Stimulated activated CD4-positive, alpha-beta T cell treated with anti-CD3 and anti-CD28 coated beads, Interleukin-15, amount 100 ng/mL, for 48 hours (primary cell): Measurements from ENCODE around the gene SAYSD1.

ENCODE experiments used
- DNase-seq, 2 donors: peaks; one replicate each; pipeline ENCODE4 v3.0.0-alpha.2; 2020; ENCODE audit warnings: low read depth in 2 of 2

Gene SAYSD1

DNA sequence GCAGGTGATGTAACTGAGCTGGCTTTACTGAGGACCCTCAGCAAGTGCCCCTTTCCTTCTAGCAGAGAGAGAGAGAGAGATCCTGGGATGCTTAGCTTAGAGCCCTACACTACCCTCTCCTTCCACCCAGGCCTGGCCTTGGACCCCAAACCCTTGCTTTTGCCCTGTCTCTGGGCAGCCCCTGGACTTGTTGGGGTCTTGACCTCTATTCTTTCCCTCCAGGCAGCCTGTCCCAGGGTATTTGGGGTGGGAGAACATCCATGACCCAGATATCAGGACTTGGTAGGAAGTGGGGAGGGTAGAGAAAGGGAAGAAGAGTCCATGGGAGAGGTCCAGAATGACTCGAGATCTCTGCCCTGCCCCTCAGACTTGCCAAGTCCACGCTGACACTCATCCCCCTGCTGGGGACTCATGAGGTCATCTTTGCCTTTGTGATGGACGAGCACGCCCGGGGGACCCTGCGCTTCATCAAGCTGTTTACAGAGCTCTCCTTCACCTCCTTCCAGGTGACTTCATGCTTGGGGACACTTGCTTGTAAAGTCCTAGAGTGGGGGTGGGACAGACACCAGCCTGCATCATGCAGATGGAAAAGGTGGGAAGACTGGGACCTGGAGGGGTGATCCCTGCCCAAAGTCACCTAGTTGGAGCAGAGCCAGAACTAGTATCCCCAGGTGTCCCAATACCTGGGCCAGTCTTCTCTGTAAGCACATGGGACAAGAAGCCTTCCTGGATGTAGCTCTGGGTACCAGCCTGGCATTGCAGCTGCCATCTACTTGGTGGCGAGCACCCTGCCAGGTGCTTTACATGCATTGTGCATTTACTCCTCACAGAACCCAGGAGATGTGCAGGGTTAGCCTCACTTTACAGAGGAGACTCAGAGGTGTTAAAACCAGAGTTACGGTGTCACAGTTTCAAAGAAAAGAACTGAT is 35.5 kb downstream of the SAYSD1 start:
- no peak for DNase-seq

DNA sequence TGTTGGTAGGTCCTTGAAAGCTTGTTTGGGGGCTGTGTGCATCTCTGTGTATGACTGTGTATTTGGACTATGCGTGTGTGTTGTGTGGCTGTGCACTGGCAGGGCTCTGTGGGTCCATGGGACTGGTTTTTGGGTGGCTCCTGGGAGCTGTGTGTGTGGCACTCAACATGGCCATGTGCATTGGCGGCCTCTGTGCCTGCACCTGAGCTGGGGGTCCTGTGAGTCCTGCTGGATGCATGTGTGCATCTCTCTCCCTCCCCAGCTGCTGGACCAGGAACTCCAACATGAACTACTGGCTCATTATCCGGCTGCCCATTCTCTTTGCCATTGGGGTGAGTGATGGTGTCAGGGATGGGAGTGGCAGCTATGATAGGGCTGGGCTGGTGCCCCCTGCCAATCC is 36.3 kb downstream of the SAYSD1 start:
- no peak for DNase-seq

DNA sequence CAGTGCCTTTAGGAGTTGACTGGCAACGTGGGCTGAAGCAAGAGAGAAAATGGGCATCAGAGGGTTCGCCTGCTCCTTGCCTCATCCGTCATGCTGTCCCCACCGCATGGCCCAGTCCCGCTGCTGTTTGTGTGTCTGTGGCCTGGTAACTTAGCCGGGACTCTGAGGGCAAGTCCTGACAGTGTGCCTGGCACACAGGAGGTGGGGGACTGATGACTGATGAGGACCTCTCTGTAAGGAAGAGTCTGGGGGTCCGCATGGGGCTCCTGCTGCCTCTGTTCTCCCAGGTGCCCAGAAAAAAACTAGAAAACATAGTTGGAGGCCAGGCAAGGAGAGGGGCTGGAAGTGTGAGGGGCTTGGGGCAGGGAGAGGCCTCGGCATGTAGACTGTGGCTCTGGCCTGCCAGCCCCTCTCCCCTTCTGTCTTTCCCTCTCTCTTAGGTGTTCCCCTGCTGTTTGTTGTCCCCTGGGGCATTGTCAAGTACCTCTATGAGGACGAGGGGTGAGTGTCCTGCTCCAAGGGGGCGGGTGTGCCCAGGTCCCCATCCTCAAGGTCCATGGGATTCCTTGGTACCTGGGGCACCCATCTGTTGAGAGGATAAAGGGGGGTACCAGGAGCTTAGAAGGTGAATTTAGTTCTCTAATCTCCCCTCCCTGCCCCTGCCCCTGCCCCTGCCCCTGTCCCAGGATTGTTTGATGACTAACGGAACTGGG is 36.9 kb downstream of the SAYSD1 start:
- no peak for DNase-seq

GRCh38 chr6:39076623-39077535 is 38.1 kb downstream of the SAYSD1 start:
- DNase-seq: no peak

DNA sequence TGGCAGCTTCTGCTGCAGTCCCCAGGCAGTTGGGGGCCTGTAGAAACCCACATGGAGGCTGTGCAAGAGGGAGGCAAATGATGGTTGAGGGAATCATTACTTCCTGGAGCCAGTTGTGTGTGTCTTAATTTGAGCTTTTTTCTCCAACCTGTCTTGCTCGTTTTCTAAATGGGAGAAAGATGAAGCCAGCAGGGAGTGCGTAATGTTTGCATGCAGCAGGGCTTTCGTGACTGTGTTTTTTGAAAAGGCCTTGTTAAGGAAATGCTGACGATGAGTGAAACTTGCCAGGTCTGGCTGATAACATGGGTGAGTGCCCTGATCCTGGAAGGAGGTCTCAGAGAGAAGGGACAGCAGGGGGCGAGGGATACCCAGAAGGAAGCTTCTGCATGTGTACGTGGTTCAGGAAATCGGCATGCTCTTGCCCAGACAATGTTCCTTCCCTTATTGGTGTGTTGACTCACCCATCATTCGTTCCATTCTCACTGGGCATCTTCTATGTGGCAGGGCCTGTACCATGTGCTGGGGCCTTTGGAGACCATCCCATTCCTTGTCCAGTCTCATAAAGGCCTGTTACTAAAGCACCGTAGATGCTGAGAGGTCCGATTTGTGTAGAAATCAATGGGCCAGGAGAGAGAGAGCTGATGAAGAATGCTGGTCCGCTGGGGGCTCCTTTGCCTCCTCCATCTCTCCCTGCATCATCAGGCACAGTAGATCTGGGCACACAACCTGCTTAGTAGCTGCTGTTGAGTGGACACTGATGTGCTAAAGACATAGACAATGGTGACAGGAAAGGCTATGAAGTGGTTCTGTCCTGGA is 39.0 kb downstream of the SAYSD1 start:
- no peak for DNase-seq

- DNase-seq: no peak
These were observed 39.8 kb downstream of the SAYSD1 start for GRCh38 chr6:39075010-39075686.

GRCh38 chr6:39074486-39074885 is 40.5 kb downstream of the SAYSD1 start:
- no peak for DNase-seq

DNA sequence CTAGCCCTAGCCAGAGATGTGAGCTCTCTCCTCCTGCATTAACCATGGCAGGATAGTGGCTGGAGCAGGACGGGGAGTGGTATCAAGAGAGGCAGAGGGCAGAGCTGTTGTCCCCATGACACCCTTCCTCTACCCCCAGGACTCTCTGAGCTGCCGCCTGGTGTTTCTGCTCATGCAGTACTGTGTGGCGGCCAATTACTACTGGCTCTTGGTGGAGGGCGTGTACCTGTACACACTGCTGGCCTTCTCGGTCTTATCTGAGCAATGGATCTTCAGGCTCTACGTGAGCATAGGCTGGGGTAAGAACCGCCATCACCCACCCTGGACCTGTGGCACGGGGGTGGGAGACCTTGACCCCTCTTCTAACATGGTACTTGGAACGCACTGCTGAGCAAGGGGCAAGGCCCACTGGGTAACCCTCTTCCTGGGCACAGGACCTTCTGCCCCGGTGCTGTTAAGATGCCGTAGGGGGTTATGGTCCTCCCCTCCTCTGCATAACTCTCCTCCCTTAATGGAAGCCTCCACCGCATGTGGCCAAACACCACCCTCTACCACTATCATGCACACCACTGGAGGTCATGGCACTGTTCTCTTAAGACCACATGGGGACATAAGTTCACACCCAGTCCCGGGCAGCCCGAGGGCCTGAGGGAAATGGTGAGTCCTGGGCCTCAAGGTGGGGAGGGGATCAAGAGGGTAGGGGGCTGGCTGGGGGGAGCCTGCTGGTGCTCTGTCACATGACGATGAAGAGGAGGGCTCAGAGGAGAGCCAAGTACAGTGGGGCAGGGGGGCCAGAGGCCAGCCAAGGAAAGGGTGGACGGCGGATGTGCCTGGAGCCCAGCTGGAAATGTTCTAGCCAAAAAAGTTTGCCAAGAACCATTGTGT is 41.3 kb downstream of the SAYSD1 start:
- DNase-seq: no peak

- no peak for DNase-seq
These were observed 42.2 kb downstream of the SAYSD1 start for GRCh38 chr6:39072830-39073229.

DNA sequence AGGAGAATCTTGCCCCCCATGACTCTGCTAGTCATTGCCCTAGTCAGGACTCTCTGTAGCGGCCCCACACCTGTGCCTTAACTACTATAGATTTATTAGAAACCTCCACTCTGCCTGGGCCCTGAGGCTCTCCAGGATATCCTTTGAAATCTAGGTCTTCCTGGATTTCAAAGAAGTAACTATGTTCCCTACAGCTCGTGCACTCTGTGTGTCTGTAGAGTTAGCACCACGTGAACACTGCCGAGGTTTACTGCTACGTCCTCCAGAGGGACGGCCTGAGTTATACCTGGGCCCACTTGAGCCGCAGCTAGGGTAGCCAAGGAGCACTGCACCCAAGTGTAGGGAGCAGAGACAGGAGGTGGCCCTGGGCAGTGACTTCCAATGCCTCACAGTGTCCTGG is 46.6 kb downstream of the SAYSD1 start:
- DNase-seq: no peak

DNA sequence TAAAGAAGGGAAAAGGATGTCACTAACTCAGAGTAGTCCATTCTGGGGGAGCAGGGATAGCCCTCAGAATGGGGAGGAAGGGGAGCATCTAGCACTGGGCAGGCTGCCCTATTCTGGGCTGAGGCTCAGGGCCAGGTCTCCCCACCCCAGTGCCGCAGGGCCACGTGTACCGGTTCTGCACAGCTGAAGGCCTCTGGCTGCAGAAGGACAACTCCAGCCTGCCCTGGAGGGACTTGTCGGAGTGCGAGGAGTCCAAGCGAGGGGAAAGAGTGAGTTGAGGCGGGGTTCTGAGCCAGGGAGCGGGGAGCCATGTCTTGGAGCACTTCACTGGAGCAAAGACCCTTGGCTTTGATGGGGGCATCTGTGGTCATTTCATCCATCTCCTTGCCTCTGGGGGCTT is 49.4 kb downstream of the SAYSD1 start:
- DNase-seq: no peak

GRCh38 chr6:39063526-39063925 is 51.5 kb downstream of the SAYSD1 start:
- DNase-seq: no peak

- DNase-seq: no peak
These were observed 52.8 kb downstream of the SAYSD1 start for GRCh38 chr6:39062014-39062740.

GRCh38 chr6:39061588-39061987 is 53.4 kb downstream of the SAYSD1 start:
- DNase-seq: no peak

DNA sequence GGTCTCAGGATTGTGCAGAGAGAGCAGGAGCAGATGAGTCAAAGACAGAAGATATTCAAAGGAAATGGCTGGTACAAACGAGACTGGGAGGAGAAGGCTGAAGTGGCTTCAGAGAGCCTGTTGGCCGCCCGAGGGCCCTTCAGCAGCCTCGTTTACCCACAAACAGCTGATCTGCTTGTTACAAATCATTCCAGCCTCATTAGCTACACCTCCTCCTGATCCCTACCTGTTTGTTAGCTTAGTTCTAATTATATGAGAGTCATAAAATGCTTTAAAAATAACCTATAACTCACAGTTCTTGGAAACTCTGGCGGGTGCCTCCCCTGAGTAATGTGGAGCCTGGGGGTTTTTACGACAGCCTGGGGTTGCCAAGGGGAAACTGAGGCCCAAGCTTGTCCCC is 53.8 kb downstream of the SAYSD1 start:
- DNase-seq: no peak

DNA sequence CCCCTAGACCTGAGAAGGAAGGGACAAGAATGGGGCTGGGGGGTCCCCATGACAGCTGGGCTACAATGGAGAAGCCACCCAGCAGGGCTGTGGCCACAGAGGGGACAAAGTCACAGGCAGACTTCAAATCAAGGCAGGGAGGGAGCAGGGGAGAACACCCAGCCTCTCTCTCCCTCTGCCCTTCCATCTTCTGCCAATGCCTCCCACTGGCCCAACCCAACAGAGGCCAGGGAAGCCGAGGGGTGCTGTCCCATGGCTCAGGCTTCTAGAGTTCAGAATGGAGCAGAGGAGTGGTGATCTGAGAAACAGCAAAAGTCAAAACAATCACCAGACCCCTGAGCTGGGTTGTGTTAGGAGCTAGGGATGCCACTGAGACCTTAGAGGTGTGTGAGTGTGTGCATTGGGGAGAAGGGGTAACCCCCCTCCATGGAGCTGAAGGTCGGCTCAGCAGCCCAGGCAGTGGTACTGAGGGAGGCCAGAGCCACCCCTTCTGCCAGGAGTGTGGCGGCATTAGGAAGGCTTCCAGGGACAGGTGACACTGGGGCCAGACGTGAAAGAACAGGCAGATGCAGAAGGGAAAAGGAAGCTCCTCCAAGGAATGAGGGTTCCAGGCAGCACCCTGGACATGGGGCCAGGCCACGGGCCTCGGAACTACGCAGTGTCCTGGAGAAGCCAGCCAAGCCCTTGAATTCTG is 54.4 kb downstream of the SAYSD1 start:
- DNase-seq: no peak

GRCh38 chr6:39059496-39060310 is 55.3 kb downstream of the SAYSD1 start:
- DNase-seq: no peak
